Fibroblast of lung (primary cell): ENCODE results near the gene HTR3C. TPM values are rescaled to one million over a fixed set of nuclear protein-coding genes. Genes with fewer than 3 reads are reported as not detected.

Source experiments
- polyA plus RNA-seq, 2 donors: library from polyadenylated mRNA; depleted of rRNA in 1 of 2; stranded (reverse) in 1 of 2; unstranded in 1 of 2; fragments of >200 nt; gene quantifications; 2 replicates each; pipeline ENCODE4 v1.2.1, GENCODE V29; 2011 to 2012; ENCODE audit warnings: missing spikeins in 1 of 2
- total RNA-seq: library from RNA; depleted of rRNA; stranded (reverse); fragments of >200 nt; gene quantifications from 2 replicates; pipeline ENCODE4 v1.2.1, GENCODE V29; 2014

HTR3C gene
- total and polyA plus RNA-seq, 2 donors (not counting 1 experiment from before 2014, with no cell fraction given) = not detected

Other genes with a start within 250 kb of the HTR3C start
- gene MAP6D1, start 227.5 kb upstream of the HTR3C start, total RNA-seq = 0.51 and 0.83 TPM in 2 replicates
- gene MAP6D1, start 227.5 kb upstream of the HTR3C start, polyA plus RNA-seq = 2.1 and 3.8 TPM in 2 replicates
- gene PARL, start 168.2 kb upstream of the HTR3C start, total RNA-seq = 21.1 and 30.2 TPM in 2 replicates
- 55.9 and 59.7 TPM in 2 replicates for gene PARL, start 168.2 kb upstream of the HTR3C start, polyA plus RNA-seq
- 17.5 and 18.8 TPM in 2 replicates for gene ABCC5, start 35.2 kb upstream of the HTR3C start, total RNA-seq
- 10.4 and 13.2 TPM in 2 replicates for gene ABCC5, start 35.2 kb upstream of the HTR3C start, polyA plus RNA-seq
- gene HTR3D, start 21.3 kb upstream of the HTR3C start, total RNA-seq = not detected in 2 replicates
- gene HTR3D, start 21.3 kb upstream of the HTR3C start, polyA plus RNA-seq = not detected in 2 replicates
- gene HTR3E, start 44.0 kb downstream of the HTR3C start, total RNA-seq = not detected in 2 replicates
- not detected in 2 replicates for gene HTR3E, start 44.0 kb downstream of the HTR3C start, polyA plus RNA-seq
- gene EIF2B5, start 82.3 kb downstream of the HTR3C start, total RNA-seq = 23.4 and 26.9 TPM in 2 replicates
- 23.8 and 26.7 TPM in 2 replicates for gene EIF2B5, start 82.3 kb downstream of the HTR3C start, polyA plus RNA-seq
- 32.4 and 33.7 TPM in 2 replicates for gene DVL3, start 102.3 kb downstream of the HTR3C start, total RNA-seq
- gene DVL3, start 102.3 kb downstream of the HTR3C start, polyA plus RNA-seq = 16.5 and 19.8 TPM in 2 replicates
- gene AP2M1, start 121.8 kb downstream of the HTR3C start, total RNA-seq = 362 and 430 TPM in 2 replicates
- gene AP2M1, start 121.8 kb downstream of the HTR3C start, polyA plus RNA-seq = 746 and 902 TPM in 2 replicates
- 63.9 and 65.1 TPM in 2 replicates for gene ABCF3, start 133.2 kb downstream of the HTR3C start, total RNA-seq
- gene ABCF3, start 133.2 kb downstream of the HTR3C start, polyA plus RNA-seq = 31.3 and 40.2 TPM in 2 replicates
- not detected in 2 replicates for gene VWA5B2, start 176.5 kb downstream of the HTR3C start, total RNA-seq
- not detected in 2 replicates for gene VWA5B2, start 176.5 kb downstream of the HTR3C start, polyA plus RNA-seq
- 21.6 and 26.7 TPM in 2 replicates for gene ALG3, start 195.9 kb downstream of the HTR3C start, total RNA-seq
- 27.2 and 36.8 TPM in 2 replicates for gene ALG3, start 195.9 kb downstream of the HTR3C start, polyA plus RNA-seq
- gene EEF1AKMT4, start 196.6 kb downstream of the HTR3C start, total RNA-seq = 1.2 and 2.3 TPM in 2 replicates
- gene EEF1AKMT4, start 196.6 kb downstream of the HTR3C start, polyA plus RNA-seq = 2.1 and 2.3 TPM in 2 replicates
- under 0.01 TPM in 1 of 2 replicates, not detected in the other for gene CAMK2N2, start 208.5 kb downstream of the HTR3C start, total RNA-seq
- gene CAMK2N2, start 208.5 kb downstream of the HTR3C start, polyA plus RNA-seq = 0.10 and 0.24 TPM in 2 replicates
- not detected in 2 replicates for gene ECE2, start 223.0 kb downstream of the HTR3C start, total RNA-seq
- not detected in 2 replicates for gene ECE2, start 223.0 kb downstream of the HTR3C start, polyA plus RNA-seq
- gene PSMD2, start 246.2 kb downstream of the HTR3C start, total RNA-seq = 345 and 429 TPM in 2 replicates
- gene PSMD2, start 246.2 kb downstream of the HTR3C start, polyA plus RNA-seq = 188 and 354 TPM in 2 replicates